Keratinocyte (primary cell): ENCODE measurements around the gene DMRT2.

ENCODE experiments used
- CTCF ChIP-seq, 3 experiments: IDR thresholded peaks in 1 of 3; conservative IDR thresholded peaks in 1 of 3; optimal IDR thresholded peaks in 1 of 3; 2 replicates in 2 of 3; 3 replicates in 1 of 3; pipeline versions ENCODE3 to v1.5.1; 2011; ENCODE audit warnings: low read length in 3 of 3, mild to moderate bottlenecking in 3 of 3, moderate library complexity in 2 of 3, control low read depth in 1 of 3, inconsistent platforms in 1 of 3; ENCODE audit not compliant: insufficient read depth in 2 of 3; ENCODE audit errors: extremely low read depth in 1 of 3
- EZH2 ChIP-seq: IDR thresholded peaks from one replicate; pipeline ENCODE4 v1.6.1; 2012; ENCODE audit warnings: inconsistent platforms, mild to moderate bottlenecking, low read length, moderate library complexity

GRCh38 chr9:1073497-1073896 lies 23.3 kb downstream of the DMRT2 start:
- TF ChIP-seq CTCF (optimal IDR thresholded peaks at IDR 0.05 in 1 of 3, IDR thresholded peaks at IDR 0.05 in 1 of 3, conservative IDR thresholded peaks at IDR 0.05 in 1 of 3; ENCODE audit: extremely low read depth in 1 of 3, insufficient read depth in 2 of 3, low read length in 3 of 3) (no peak), EZH2 (no peak)
